Measurements from ENCODE around the gene LAMC2.

LAMC2 gene

DNA sequence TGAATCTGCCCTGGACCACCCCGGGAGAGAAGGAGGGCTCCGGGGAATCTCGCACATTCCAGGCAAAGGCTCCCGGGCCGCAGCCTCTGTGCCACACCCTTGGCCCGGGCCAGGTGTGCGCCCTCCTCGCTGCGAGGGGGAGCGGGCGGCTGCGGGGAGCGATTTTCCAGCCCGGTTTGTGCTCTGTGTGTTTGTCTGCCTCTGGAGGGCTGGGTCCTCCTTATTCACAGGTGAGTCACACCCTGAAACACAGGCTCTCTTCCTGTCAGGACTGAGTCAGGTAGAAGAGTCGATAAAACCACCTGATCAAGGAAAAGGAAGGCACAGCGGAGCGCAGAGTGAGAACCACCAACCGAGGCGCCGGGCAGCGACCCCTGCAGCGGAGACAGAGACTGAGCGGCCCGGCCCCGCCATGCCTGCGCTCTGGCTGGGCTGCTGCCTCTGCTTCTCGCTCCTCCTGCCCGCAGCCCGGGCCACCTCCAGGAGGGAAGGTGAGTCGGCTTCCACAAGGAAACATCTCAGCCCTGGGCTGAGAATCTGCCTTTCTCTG, at the start of gene LAMC2:
LAMC2 (plus strand) TSS at position 324 of the 550 bp plus-strand sequence; CDS start at position 413, 89 bp downstream.
- no peaks in the 10 kb centered on the region for H4K20me1 ChIP-seq
- H3K27me3 ChIP-seq: no peaks in the 10 kb centered on the region
- no peak within 1 kb of the TSS for H3K9ac ChIP-seq
- peaks cover 1 to 6% (median 3%) of the 10 kb centered on the region in 10 experiments for H3K4me1 ChIP-seq
- no peak within 1 kb of the TSS for H3K27ac ChIP-seq
- no peak within 1 kb of the TSS for H3K4me3 ChIP-seq
- no peak within 1 kb of the TSS for H3K4me2 ChIP-seq
- H3K9me3 ChIP-seq (replicated peaks in 1 of 11): peaks cover 0 to 7% (median 0%) of the 10 kb centered on the region in 11 experiments; a peak in 2 of 22 replicates
- TF ChIP-seq Cebpa-rat (IDR thresholded peaks at IDR 0.05): no peak
- no peaks in the 10 kb centered on the region for H3K36me3 ChIP-seq

- H3K27ac ChIP-seq: no peak overlapping the region
- H3K4me1 ChIP-seq: peaks cover 5 to 25% (median 18%) of the 10 kb centered on the region in 10 experiments; a peak in 18 of 20 replicates
- no peak overlapping the region for H3K4me2 ChIP-seq
- TF ChIP-seq Cebpa-rat (IDR thresholded peaks at IDR 0.05): no peak
- H3K4me3 ChIP-seq: no peak overlapping the region
- H4K20me1 ChIP-seq: no peaks in the 10 kb centered on the region
- H3K36me3 ChIP-seq: peaks cover 82 to 100% (median 94%) of the 10 kb centered on the region in 11 experiments
- no peaks in the 10 kb centered on the region for H3K9me3 ChIP-seq (replicated peaks in 1 of 11)
- no peak overlapping the region for H3K9ac ChIP-seq
- H3K27me3 ChIP-seq: no peaks in the 10 kb centered on the region
Observed at GRCh38 chr1:183137782-183138181, 48.3 kb upstream of the LAMC2 start.

DNA sequence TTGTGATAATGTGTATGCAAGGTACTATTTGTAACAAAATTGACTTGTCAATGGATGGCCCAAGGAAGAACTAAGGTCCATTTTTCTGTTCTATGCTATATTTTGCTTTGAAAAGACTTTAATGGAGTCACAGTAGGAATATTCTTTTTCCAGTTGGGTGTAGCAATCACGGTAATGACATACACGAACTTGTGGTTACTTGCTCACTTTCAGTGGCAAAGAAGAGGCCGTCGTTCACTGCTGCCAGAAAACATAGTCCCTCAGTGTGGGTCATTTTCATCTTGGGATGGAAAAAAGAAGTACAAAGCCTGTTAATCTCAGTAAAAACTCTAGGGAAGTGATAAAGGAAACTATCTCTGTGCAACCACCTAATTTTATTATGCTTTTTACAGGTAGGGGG, 47.8 kb upstream of the LAMC2 start:
- Histone ChIP-seq H3K4me3 (no peak overlapping the region), H3K27me3 (no peaks in the 10 kb centered on the region), H3K4me2 (peak overlapping the region in 3 of 11 experiments; percentile 36 to 72 (median 58); a peak in 4 of 22 replicates), H3K4me1 (peaks cover 5 to 25% (median 18%) of the 10 kb centered on the region in 10 experiments; a peak in 18 of 20 replicates), H3K9me3 (replicated peaks in 1 of 11) (no peaks in the 10 kb centered on the region), H4K20me1 (no peaks in the 10 kb centered on the region), H3K9ac (no peak overlapping the region), H3K27ac (peak overlapping the region in 7 of 11 experiments; percentile 46 to 72 (median 64); a peak in 9 of 22 replicates), H3K36me3 (peaks cover 82 to 100% (median 94%) of the 10 kb centered on the region in 11 experiments)
- TF ChIP-seq Cebpa-rat (IDR thresholded peaks at IDR 0.05): no peak

DNA sequence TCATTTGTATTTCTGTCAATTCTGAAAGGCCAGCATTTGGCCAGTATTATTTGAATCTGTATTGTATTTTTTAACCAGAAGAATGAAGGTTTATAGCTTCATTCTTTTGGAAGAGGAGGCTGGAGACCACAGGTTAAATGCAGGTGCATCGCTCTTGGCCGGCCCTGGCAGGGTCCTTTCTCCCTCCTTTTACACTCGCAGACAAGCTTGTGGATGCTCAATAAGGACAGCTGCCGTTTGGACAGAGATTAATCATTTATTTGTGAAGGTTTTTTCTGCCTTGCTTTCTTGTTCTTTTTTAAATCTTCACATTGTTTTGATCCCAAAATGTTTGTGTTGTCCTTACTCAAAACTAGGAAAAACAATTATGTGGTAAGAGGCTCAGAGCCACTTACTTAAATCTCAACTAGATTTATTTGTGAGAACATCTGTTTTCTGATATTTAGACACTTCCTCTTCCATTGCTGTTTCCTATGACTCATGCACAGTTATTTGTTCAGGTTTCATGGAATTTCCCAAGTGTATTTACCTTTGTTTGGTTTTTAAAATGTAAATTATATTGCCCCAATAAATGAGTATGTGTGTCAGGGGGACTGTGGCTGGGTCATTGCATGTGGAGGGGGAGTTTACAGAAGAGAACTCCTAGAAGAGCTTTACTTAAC, 46.7 kb upstream of the LAMC2 start:
- H3K4me3 ChIP-seq: no peak overlapping the region
- peaks cover 8 to 25% (median 18%) of the 10 kb centered on the region in 10 experiments for H3K4me1 ChIP-seq
- H4K20me1 ChIP-seq: 0 out of 22 replicates have a peak, but pooled peaks cover 0 to under 1% (median 0%) of the 10 kb centered on the region in 11 experiments
- no peaks in the 10 kb centered on the region for H3K27me3 ChIP-seq
- peaks cover 79 to 100% (median 94%) of the 10 kb centered on the region in 11 experiments for H3K36me3 ChIP-seq
- H3K4me2 ChIP-seq: peak overlapping the region in 9 of 11 experiments; percentile 26 to 75 (median 63); a peak in 18 of 22 replicates
- TF ChIP-seq Cebpa-rat (IDR thresholded peaks at IDR 0.05): 0 out of 22 replicates have a peak, but pooled peaks of 1 of the 11 experiments have one; percentile 12
- no peaks in the 10 kb centered on the region for H3K9me3 ChIP-seq (replicated peaks in 1 of 11)
- H3K9ac ChIP-seq: peak overlapping the region in 5 of 11 experiments; percentile 34 to 51 (median 39); a peak in 8 of 22 replicates
- H3K27ac ChIP-seq: peak overlapping the region; percentile 23 to 72 (median 60); a peak in 18 of 22 replicates

- Histone ChIP-seq H3K27me3 (no peaks in the 10 kb centered on the region), H3K4me1 (peaks cover 8 to 29% (median 18%) of the 10 kb centered on the region in 10 experiments), H3K27ac (peak overlapping the region in 6 of 11 experiments; percentile 53 to 72 (median 66); a peak in 9 of 22 replicates), H3K9ac (no peak overlapping the region), H3K36me3 (peaks cover 67 to 96% (median 88%) of the 10 kb centered on the region in 11 experiments), H3K9me3 (replicated peaks in 1 of 11) (no peaks in the 10 kb centered on the region), H3K4me2 (peak overlapping the region in 1 of 11 experiments; percentile 26; a peak in 2 of 22 replicates), H3K4me3 (no peak overlapping the region), H4K20me1 (0 out of 22 replicates have a peak, but pooled peaks cover 0 to 5% (median 0%) of the 10 kb centered on the region in 11 experiments)
- TF ChIP-seq Cebpa-rat (IDR thresholded peaks at IDR 0.05): no peak
Observed at GRCh38 chr1:183140633-183141032, 45.4 kb upstream of the LAMC2 start.

DNA sequence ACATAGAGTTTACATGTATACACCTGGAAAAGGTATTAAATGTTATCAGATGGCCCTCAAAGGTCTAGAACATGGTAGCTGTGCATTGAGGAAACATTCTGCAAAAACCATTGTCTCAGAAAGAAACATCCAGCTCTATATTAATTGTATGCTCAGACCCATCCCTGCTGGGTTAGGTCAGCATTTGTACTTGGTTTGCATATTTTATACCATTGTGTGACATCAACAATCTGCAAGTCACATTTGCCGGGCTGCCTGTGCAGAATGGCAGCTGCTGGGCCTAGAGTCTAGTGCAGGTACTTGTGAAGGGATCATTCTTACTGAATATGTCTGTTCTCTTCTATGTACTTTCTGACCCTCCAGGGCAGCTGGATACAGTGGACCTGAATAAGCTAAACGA, 43.9 kb upstream of the LAMC2 start:
- Histone ChIP-seq H3K4me1 (peaks cover 8 to 29% (median 18%) of the 10 kb centered on the region in 10 experiments), H3K9me3 (replicated peaks in 1 of 11) (no peaks in the 10 kb centered on the region), H3K36me3 (peaks cover 54 to 81% (median 72%) of the 10 kb centered on the region in 11 experiments), H3K27me3 (no peaks in the 10 kb centered on the region), H4K20me1 (0 out of 22 replicates have a peak, but pooled peaks cover 0 to 5% (median 0%) of the 10 kb centered on the region in 11 experiments), H3K9ac (no peak overlapping the region), H3K4me3 (no peak overlapping the region), H3K27ac (no peak overlapping the region), H3K4me2 (no peak overlapping the region)
- TF ChIP-seq Cebpa-rat (IDR thresholded peaks at IDR 0.05): no peak

DNA sequence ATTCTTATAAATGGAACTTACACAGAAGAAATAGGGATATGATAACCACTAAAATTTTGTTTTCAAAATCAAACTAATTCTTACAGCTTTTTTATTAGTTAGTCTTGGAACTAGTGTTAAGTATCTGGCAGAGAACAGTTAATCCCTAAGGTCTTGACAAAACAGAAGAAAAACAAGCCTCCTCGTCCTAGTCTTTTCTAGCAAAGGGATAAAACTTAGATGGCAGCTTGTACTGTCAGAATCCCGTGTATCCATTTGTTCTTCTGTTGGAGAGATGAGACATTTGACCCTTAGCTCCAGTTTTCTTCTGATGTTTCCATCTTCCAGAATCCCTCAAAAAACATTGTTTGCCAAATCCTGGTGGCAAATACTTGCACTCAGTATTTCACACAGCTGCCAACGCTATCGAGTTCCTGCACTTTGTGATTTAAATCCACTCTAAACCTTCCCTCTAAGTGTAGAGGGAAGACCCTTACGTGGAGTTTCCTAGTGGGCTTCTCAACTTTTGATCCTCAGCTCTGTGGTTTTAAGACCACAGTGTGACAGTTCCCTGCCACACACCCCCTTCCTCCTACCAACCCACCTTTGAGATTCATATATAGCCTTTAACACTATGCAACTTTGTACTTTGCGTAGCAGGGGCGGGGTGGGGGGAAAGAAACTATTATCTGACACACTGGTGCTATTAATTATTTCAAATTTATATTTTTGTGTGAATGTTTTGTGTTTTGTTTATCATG, 42.3 kb upstream of the LAMC2 start:
- no peak for TF ChIP-seq Cebpa-rat (IDR thresholded peaks at IDR 0.05)
- no peak overlapping the region for H3K4me2 ChIP-seq
- peaks cover 40 to 65% (median 58%) of the 10 kb centered on the region in 11 experiments for H3K36me3 ChIP-seq

DNA sequence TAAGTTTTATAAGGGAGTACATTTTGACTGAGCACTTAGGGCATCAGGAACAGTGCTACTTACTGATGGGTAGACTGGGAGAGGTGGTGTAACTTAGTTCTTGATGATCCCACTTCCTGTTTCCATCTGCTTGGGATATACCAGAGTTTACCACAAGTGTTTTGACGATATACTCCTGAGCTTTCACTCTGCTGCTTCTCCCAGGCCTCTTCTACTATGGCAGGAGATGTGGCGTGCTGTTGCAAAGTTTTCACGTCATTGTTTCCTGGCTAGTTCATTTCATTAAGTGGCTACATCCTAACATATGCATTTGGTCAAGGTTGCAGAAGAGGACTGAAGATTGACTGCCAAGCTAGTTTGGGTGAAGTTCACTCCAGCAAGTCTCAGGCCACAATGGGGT, 41.3 kb upstream of the LAMC2 start:
- Histone ChIP-seq H3K9me3 (replicated peaks in 1 of 11) (no peaks in the 10 kb centered on the region), H3K4me1 (peaks cover under 1 to 13% (median 5%) of the 10 kb centered on the region in 10 experiments; a peak in 16 of 20 replicates), H3K4me2 (no peak overlapping the region), H4K20me1 (0 out of 22 replicates have a peak, but pooled peaks cover 0 to 5% (median 0%) of the 10 kb centered on the region in 11 experiments), H3K27me3 (no peaks in the 10 kb centered on the region), H3K27ac (0 out of 22 replicates have a peak overlapping the region, but pooled peaks of 1 of the 11 experiments have one; percentile 1), H3K36me3 (peaks cover 36 to 55% (median 50%) of the 10 kb centered on the region in 11 experiments), H3K9ac (no peak overlapping the region), H3K4me3 (no peak overlapping the region)
- no peak for TF ChIP-seq Cebpa-rat (IDR thresholded peaks at IDR 0.05)

More for the DNA sequence above, 42.3 kb upstream of the LAMC2 start:
- H4K20me1 ChIP-seq: 0 out of 22 replicates have a peak, but pooled peaks cover 0 to 5% (median 0%) of the 10 kb centered on the region in 11 experiments
- H3K4me3 ChIP-seq: no peak overlapping the region
- no peaks in the 10 kb centered on the region for H3K9me3 ChIP-seq (replicated peaks in 1 of 11)
- H3K27ac ChIP-seq: no peak overlapping the region
- H3K9ac ChIP-seq: no peak overlapping the region
- no peaks in the 10 kb centered on the region for H3K27me3 ChIP-seq
- H3K4me1 ChIP-seq: peaks cover 8 to 23% (median 14%) of the 10 kb centered on the region in 10 experiments
